HepG2 (cell line): Measurements from ENCODE around the gene SYT17. TPM values are rescaled to one million over a fixed set of nuclear protein-coding genes. Genes with fewer than 3 reads are reported as not detected.

ENCODE experiments used
- ERF ChIP-seq: IDR thresholded peaks from 2 replicates; pipeline ENCODE4 v1.6.1; 2018; ENCODE audit warnings: missing biosample characterization, missing genetic modification reagents
- MIER3 ChIP-seq: IDR thresholded peaks from 2 replicates; pipeline ENCODE4 v1.6.1; 2016; ENCODE audit warnings: missing compliant biosample characterization, borderline replicate concordance
- MLLT10 ChIP-seq: sonication (generic); formaldehyde crosslinking; IDR thresholded peaks from 2 replicates; pipeline ENCODE4 v1.4.0; 2020; ENCODE audit warnings: missing genetic modification reagents
- PHF21A ChIP-seq: sonication (generic); formaldehyde crosslinking; IDR thresholded peaks from 2 replicates; pipeline ENCODE4 v1.5.0; 2020; ENCODE audit warnings: mild to moderate bottlenecking, missing genetic modification reagents
- SCMH1 ChIP-seq: sonication (generic); formaldehyde crosslinking; IDR thresholded peaks from 2 replicates; pipeline ENCODE4 v1.9.0; 2021; ENCODE audit warnings: missing genetic modification reagents, mild to moderate bottlenecking, borderline replicate concordance
- TOE1 ChIP-seq: sonication (generic); formaldehyde crosslinking; IDR thresholded peaks from 2 replicates; pipeline ENCODE4 v1.4.0; 2020; ENCODE audit warnings: mild to moderate bottlenecking, missing genetic modification reagents
- ZKSCAN8 ChIP-seq: IDR thresholded peaks from 2 replicates; pipeline ENCODE4 v1.6.1; 2016; ENCODE audit warnings: borderline replicate concordance, missing genetic modification reagents, missing compliant biosample characterization
- ZNF274 ChIP-seq: sonication (generic); formaldehyde crosslinking; IDR thresholded peaks from 2 replicates; pipeline ENCODE4 v1.5.1; 2020; ENCODE audit warnings: mild to moderate bottlenecking, missing genetic modification reagents
- ZNF432 ChIP-seq: sonication (generic); formaldehyde crosslinking; IDR thresholded peaks from 2 replicates; pipeline ENCODE4 v1.5.0; 2020; ENCODE audit warnings: missing genetic modification reagents, mild to moderate bottlenecking, borderline replicate concordance
- ZNF44 ChIP-seq: sonication (generic); formaldehyde crosslinking; IDR thresholded peaks from 2 replicates; pipeline ENCODE4 v1.5.1; 2020; ENCODE audit warnings: mild to moderate bottlenecking, missing genetic modification reagents
- ZNF709 ChIP-seq: sonication (generic); formaldehyde crosslinking; IDR thresholded peaks from 2 replicates; pipeline ENCODE4 v1.5.0; 2020; ENCODE audit warnings: mild to moderate bottlenecking, missing genetic modification reagents
- polyA plus RNA-seq, 8 experiments: library from polyadenylated mRNA; depleted of rRNA in 3 of 8; stranded (reverse) in 7 of 8; unstranded in 1 of 8; fragments of >200 nt; fragmentation: Illumina TruSeq in 4 of 8; extraction: Trizol in 4 of 8; gene quantifications; 2 replicates each; pipeline versions ENCODE4 v1.2.1 to v1.2.3, GENCODE V29; 2011 to 2016; ENCODE audit warnings: low read depth in 4 of 8, missing spikeins in 1 of 8, mixed read lengths in 1 of 8; ENCODE audit not compliant: insufficient read depth in 1 of 8
- total RNA-seq, 5 experiments: library from RNA; depleted of rRNA; stranded (reverse); fragments of >200 nt; fragmentation: Illumina TruSeq; extraction: Trizol; gene quantifications; 2 replicates each; pipeline ENCODE4 v1.2.3, GENCODE V29; 2016; ENCODE audit warnings: low read depth in 1 of 5
- TF ChIP-seq, protein P1 (sequence below): sonication (generic); formaldehyde crosslinking; IDR thresholded peaks from 2 replicates; pipeline ENCODE4 v1.4.0; 2020; ENCODE audit warnings: missing genetic modification reagents, borderline replicate concordance
- TF ChIP-seq, protein P2 (sequence below): sonication (generic); formaldehyde crosslinking; IDR thresholded peaks from 2 replicates; pipeline ENCODE4 v1.5.0; 2020; ENCODE audit warnings: mild to moderate bottlenecking, missing genetic modification reagents
- TF ChIP-seq, protein P3 (sequence below): sonication (generic); formaldehyde crosslinking; conservative IDR thresholded peaks from 2 replicates; pipeline ENCODE4 v1.8.0; 2022; ENCODE audit warnings: missing genetic modification reagents
- TF ChIP-seq, protein P4 (sequence below): IDR thresholded peaks from 2 replicates; pipeline ENCODE4 v1.6.1; 2016
- TF ChIP-seq, protein P5 (sequence below): sonication (generic); formaldehyde crosslinking; IDR thresholded peaks from 2 replicates; pipeline ENCODE4 v1.9.0; 2022; ENCODE audit warnings: missing genetic modification reagents, mild to moderate bottlenecking, borderline replicate concordance
- TF ChIP-seq, protein P6 (sequence below): IDR thresholded peaks from 2 replicates; pipeline ENCODE4 v1.6.1; 2016; ENCODE audit warnings: mild to moderate bottlenecking, missing biosample characterization, missing genetic modification reagents

The SYT17 gene
- total and polyA plus RNA-seq, 2 of the 13 experiments (the other 11 are each of a cell fraction or from before 2014, with no cell fraction given) = 0.44 TPM; not detected in 1

DNA sequence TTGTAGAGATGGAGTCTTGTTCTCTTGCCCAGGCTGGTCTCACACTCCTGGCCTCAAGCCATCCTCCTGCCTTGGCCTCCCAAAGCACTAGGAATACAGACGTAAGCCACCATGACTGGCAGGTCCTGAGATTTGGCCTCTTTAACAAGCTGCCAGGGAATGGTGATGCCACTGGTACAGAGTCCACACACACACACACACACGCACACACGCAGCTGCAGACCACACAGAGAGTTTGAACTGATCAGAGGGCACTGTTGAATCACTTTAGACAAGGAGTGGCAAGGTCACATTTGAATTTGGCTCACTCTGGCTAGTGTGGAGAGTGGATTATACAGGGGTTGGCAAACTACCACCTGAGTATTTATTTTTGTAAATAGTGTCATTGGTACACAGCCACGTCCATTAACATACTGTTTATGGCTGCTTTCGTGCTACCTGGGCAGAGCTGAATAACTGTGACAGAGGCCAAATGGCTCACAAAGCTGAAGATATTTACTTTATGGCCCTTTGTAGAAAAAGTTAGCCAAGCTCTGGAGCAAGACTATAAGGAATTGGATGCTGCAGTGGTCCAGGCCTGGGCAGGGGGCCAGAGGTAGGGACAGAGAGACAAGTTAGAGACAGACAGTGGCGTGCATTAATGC is 44.4 kb upstream of the SYT17 start (continued):
- TF ChIP-seq, protein P1, sequence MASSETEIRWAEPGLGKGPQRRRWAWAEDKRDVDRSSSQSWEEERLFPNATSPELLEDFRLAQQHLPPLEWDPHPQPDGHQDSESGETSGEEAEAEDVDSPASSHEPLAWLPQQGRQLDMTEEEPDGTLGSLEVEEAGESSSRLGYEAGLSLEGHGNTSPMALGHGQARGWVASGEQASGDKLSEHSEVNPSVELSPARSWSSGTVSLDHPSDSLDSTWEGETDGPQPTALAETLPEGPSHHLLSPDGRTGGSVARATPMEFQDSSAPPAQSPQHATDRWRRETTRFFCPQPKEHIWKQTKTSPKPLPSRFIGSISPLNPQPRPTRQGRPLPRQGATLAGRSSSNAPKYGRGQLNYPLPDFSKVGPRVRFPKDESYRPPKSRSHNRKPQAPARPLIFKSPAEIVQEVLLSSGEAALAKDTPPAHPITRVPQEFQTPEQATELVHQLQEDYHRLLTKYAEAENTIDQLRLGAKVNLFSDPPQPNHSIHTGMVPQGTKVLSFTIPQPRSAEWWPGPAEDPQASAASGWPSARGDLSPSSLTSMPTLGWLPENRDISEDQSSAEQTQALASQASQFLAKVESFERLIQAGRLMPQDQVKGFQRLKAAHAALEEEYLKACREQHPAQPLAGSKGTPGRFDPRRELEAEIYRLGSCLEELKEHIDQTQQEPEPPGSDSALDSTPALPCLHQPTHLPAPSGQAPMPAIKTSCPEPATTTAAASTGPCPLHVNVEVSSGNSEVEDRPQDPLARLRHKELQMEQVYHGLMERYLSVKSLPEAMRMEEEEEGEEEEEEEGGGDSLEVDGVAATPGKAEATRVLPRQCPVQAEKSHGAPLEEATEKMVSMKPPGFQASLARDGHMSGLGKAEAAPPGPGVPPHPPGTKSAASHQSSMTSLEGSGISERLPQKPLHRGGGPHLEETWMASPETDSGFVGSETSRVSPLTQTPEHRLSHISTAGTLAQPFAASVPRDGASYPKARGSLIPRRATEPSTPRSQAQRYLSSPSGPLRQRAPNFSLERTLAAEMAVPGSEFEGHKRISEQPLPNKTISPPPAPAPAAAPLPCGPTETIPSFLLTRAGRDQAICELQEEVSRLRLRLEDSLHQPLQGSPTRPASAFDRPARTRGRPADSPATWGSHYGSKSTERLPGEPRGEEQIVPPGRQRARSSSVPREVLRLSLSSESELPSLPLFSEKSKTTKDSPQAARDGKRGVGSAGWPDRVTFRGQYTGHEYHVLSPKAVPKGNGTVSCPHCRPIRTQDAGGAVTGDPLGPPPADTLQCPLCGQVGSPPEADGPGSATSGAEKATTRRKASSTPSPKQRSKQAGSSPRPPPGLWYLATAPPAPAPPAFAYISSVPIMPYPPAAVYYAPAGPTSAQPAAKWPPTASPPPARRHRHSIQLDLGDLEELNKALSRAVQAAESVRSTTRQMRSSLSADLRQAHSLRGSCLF = no peak
- TF ChIP-seq PHF21A (CRISPR knock-in tag) (peak; percentile 60), MIER3 (CRISPR knock-in tag) (no peak; the same call in 1 of the 2 replicates), ZKSCAN8 (CRISPR knock-in tag) (no peak), SCMH1 (CRISPR knock-in tag) (no peak), ZNF274 (CRISPR knock-in tag) (no peak), ZNF709 (CRISPR knock-in tag) (no peak), TOE1 (CRISPR knock-in tag) (no peak), ZNF432 (CRISPR knock-in tag) (no peak), ZNF44 (CRISPR knock-in tag) (no peak), ERF (CRISPR knock-in tag) (0 out of 2 replicates have a peak, but pooled peaks have one; percentile 52), MLLT10 (CRISPR knock-in tag) (no peak)
- TF ChIP-seq, protein P2, sequence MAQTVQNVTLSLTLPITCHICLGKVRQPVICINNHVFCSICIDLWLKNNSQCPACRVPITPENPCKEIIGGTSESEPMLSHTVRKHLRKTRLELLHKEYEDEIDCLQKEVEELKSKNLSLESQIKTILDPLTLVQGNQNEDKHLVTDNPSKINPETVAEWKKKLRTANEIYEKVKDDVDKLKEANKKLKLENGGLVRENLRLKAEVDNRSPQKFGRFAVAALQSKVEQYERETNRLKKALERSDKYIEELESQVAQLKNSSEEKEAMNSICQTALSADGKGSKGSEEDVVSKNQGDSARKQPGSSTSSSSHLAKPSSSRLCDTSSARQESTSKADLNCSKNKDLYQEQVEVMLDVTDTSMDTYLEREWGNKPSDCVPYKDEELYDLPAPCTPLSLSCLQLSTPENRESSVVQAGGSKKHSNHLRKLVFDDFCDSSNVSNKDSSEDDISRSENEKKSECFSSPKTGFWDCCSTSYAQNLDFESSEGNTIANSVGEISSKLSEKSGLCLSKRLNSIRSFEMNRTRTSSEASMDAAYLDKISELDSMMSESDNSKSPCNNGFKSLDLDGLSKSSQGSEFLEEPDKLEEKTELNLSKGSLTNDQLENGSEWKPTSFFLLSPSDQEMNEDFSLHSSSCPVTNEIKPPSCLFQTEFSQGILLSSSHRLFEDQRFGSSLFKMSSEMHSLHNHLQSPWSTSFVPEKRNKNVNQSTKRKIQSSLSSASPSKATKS (CRISPR knock-in tag) = no peak
- TF ChIP-seq, protein P3, sequence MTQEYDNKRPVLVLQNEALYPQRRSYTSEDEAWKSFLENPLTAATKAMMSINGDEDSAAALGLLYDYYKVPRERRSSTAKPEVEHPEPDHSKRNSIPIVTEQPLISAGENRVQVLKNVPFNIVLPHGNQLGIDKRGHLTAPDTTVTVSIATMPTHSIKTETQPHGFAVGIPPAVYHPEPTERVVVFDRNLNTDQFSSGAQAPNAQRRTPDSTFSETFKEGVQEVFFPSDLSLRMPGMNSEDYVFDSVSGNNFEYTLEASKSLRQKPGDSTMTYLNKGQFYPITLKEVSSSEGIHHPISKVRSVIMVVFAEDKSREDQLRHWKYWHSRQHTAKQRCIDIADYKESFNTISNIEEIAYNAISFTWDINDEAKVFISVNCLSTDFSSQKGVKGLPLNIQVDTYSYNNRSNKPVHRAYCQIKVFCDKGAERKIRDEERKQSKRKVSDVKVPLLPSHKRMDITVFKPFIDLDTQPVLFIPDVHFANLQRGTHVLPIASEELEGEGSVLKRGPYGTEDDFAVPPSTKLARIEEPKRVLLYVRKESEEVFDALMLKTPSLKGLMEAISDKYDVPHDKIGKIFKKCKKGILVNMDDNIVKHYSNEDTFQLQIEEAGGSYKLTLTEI (CRISPR knock-in tag) = no peak
- TF ChIP-seq, protein P4, sequence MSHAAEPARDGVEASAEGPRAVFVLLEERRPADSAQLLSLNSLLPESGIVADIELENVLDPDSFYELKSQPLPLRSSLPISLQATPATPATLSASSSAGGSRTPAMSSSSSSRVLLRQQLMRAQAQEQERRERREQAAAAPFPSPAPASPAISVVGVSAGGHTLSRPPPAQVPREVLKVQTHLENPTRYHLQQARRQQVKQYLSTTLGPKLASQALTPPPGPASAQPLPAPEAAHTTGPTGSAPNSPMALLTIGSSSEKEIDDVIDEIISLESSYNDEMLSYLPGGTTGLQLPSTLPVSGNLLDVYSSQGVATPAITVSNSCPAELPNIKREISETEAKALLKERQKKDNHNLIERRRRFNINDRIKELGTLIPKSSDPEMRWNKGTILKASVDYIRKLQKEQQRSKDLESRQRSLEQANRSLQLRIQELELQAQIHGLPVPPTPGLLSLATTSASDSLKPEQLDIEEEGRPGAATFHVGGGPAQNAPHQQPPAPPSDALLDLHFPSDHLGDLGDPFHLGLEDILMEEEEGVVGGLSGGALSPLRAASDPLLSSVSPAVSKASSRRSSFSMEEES = no peak
- TF ChIP-seq, protein P5, sequence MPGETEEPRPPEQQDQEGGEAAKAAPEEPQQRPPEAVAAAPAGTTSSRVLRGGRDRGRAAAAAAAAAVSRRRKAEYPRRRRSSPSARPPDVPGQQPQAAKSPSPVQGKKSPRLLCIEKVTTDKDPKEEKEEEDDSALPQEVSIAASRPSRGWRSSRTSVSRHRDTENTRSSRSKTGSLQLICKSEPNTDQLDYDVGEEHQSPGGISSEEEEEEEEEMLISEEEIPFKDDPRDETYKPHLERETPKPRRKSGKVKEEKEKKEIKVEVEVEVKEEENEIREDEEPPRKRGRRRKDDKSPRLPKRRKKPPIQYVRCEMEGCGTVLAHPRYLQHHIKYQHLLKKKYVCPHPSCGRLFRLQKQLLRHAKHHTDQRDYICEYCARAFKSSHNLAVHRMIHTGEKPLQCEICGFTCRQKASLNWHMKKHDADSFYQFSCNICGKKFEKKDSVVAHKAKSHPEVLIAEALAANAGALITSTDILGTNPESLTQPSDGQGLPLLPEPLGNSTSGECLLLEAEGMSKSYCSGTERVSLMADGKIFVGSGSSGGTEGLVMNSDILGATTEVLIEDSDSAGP = peak; percentile 79
- TF ChIP-seq, protein P6, sequence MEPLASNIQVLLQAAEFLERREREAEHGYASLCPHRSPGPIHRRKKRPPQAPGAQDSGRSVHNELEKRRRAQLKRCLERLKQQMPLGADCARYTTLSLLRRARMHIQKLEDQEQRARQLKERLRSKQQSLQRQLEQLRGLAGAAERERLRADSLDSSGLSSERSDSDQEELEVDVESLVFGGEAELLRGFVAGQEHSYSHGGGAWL (CRISPR knock-in tag) = no peak
